HL-60 (cell line): Measurements from ENCODE around the gene OSBPL5.

Experiments used
- DNase-seq, 2 experiments: peaks; one replicate each; pipeline ENCODE4 v3.0.0-alpha.2; 2010 to 2020; ENCODE audit warnings: low read depth in 1 of 2, low spot score in 1 of 2
- H3K27ac ChIP-seq: fragments of 250-450 bp; sonication (Bioruptor Pico); replicated peaks from 2 replicates; pipeline ENCODE4 v1.5.1; 2020; ENCODE audit warnings: mild to moderate bottlenecking, moderate library complexity
- H3K27me3 ChIP-seq: fragments of 250-450 bp; sonication (Bioruptor Pico); 2 replicates; pipeline ENCODE4 v1.5.1; 2021; ENCODE audit warnings: mild to moderate bottlenecking, moderate library complexity; ENCODE audit not compliant: insufficient read depth, poor library complexity, severe bottlenecking
- H3K4me3 ChIP-seq: replicated peaks from 2 replicates; pipeline ENCODE4 v1.5.1; 2011; ENCODE audit warnings: mild to moderate bottlenecking, control low read depth, low read length; ENCODE audit not compliant: insufficient read depth
- GABPA ChIP-seq: IDR thresholded peaks from 2 replicates; pipeline ENCODE4 v1.6.1; 2012; ENCODE audit warnings: low read depth
- POLR2AphosphoS5 ChIP-seq: IDR thresholded peaks from 2 replicates; pipeline ENCODE4 v1.6.1; 2012; ENCODE audit warnings: low read depth
- SPI1 ChIP-seq: IDR thresholded peaks from 2 replicates; pipeline ENCODE4 v1.6.1; 2012; ENCODE audit warnings: low read depth, mild to moderate bottlenecking, borderline replicate concordance
- TF ChIP-seq, protein P1 (sequence below): IDR thresholded peaks from one replicate; pipeline ENCODE4 v1.5.1; 2011; ENCODE audit warnings: low read length, control low read depth, inconsistent platforms; ENCODE audit not compliant: insufficient read depth
- TF ChIP-seq, protein P2 (sequence below): IDR thresholded peaks from 2 replicates; pipeline ENCODE4 v1.6.1; 2012; ENCODE audit warnings: low read depth; ENCODE audit not compliant: insufficient replicate concordance

OSBPL5 gene

DNA sequence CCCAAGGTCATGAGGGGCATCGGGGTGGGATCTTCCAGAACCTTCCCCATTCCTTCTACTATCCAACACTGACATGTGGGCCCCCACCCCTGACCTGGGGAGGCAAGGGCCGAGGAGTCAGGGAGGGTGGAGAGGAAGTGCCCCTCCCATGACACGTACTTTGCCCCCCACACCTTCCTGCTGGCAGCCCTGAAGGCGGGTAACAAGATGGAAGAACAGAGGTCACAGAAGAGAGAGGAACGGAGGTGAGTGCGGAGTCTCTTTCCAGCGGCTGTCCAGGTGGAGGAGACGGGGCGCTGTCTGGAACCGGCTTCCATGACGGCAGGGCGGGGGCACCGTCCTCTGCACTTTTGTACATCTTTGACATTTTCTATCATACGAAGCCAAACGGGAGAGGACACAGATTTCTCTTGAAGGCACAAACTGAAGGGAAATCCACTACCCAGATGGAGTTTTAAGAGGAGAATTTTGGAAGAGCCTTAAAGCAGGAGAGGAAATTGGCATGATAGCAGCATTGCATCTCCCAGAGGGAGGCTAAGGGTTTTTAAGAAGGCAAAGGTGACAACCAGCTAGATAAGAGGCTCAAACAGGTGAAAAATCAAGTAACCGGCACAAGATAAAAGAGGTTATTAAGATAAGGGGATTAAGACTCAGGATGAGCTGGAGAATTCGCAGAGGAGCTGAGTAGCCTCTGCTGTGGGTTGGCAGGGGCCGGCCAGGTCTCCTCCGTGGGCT, 16.7 kb downstream of the OSBPL5 start:
- Histone ChIP-seq H3K4me3 (no peak overlapping the region), H3K27me3 (no peaks in the 10 kb centered on the region), H3K27ac (no peak overlapping the region)
- no peak for TF ChIP-seq POLR2AphosphoS5
- TF ChIP-seq, protein P1, sequence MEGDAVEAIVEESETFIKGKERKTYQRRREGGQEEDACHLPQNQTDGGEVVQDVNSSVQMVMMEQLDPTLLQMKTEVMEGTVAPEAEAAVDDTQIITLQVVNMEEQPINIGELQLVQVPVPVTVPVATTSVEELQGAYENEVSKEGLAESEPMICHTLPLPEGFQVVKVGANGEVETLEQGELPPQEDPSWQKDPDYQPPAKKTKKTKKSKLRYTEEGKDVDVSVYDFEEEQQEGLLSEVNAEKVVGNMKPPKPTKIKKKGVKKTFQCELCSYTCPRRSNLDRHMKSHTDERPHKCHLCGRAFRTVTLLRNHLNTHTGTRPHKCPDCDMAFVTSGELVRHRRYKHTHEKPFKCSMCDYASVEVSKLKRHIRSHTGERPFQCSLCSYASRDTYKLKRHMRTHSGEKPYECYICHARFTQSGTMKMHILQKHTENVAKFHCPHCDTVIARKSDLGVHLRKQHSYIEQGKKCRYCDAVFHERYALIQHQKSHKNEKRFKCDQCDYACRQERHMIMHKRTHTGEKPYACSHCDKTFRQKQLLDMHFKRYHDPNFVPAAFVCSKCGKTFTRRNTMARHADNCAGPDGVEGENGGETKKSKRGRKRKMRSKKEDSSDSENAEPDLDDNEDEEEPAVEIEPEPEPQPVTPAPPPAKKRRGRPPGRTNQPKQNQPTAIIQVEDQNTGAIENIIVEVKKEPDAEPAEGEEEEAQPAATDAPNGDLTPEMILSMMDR, result no peak
- TF ChIP-seq, protein P2, sequence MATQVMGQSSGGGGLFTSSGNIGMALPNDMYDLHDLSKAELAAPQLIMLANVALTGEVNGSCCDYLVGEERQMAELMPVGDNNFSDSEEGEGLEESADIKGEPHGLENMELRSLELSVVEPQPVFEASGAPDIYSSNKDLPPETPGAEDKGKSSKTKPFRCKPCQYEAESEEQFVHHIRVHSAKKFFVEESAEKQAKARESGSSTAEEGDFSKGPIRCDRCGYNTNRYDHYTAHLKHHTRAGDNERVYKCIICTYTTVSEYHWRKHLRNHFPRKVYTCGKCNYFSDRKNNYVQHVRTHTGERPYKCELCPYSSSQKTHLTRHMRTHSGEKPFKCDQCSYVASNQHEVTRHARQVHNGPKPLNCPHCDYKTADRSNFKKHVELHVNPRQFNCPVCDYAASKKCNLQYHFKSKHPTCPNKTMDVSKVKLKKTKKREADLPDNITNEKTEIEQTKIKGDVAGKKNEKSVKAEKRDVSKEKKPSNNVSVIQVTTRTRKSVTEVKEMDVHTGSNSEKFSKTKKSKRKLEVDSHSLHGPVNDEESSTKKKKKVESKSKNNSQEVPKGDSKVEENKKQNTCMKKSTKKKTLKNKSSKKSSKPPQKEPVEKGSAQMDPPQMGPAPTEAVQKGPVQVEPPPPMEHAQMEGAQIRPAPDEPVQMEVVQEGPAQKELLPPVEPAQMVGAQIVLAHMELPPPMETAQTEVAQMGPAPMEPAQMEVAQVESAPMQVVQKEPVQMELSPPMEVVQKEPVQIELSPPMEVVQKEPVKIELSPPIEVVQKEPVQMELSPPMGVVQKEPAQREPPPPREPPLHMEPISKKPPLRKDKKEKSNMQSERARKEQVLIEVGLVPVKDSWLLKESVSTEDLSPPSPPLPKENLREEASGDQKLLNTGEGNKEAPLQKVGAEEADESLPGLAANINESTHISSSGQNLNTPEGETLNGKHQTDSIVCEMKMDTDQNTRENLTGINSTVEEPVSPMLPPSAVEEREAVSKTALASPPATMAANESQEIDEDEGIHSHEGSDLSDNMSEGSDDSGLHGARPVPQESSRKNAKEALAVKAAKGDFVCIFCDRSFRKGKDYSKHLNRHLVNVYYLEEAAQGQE, result no peak
- TF ChIP-seq GABPA, result no peak
- no peak; the same call in 1 of the 2 replicates for TF ChIP-seq SPI1
- DNase-seq, result no peak

DNA sequence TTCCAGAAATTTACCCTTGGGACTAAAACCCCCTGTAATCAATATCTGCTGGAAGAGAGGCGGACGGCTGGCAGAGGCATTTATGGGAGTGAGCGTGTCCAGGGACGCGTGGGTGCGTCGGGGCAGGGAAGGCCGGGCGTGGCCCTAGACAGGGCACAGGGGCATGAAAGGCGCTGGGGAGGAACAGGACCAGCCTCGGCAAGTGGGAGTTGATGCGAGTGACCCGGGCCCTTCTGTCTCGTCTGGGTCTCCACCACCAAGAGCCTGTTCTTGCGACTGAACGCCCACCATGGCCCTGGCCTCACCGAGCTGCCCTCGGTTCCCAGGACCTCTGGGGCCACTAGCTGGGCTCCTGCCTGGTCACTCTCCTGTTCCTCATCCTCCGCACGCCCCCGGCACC, 17.5 kb downstream of the OSBPL5 start:
- no peak overlapping the region for H3K4me3 ChIP-seq
- no peak for TF ChIP-seq GABPA
- TF ChIP-seq, protein P2, result no peak
- TF ChIP-seq, protein P1, result no peak
- no peak for TF ChIP-seq SPI1
- TF ChIP-seq POLR2AphosphoS5, result no peak
- DNase-seq, result no peak
- H3K27me3 ChIP-seq, result no peaks in the 10 kb centered on the region
- no peak overlapping the region for H3K27ac ChIP-seq

DNA sequence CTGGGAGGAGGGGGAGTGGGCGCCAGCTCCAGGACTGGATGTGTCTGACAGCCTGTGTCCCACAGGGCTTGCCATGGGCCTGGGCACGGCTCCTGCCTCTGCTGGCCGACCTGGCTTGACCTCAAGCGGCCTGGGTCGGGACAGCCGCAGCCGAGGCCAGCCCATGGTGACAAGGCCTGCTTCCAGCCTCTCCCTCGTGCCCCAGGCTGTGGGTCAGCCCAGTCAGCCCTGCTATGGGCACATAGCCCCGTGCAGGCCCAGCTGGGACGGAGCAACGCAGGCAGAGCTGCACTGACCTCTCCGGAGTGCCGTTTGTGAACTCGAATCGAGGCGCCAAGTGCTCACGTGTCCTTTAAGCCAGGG, 17.9 kb downstream of the OSBPL5 start:
- no peak for DNase-seq
- Histone ChIP-seq H3K4me3 (no peak overlapping the region), H3K27ac (no peak overlapping the region), H3K27me3 (no peaks in the 10 kb centered on the region)
- no peak for TF ChIP-seq SPI1

DNA sequence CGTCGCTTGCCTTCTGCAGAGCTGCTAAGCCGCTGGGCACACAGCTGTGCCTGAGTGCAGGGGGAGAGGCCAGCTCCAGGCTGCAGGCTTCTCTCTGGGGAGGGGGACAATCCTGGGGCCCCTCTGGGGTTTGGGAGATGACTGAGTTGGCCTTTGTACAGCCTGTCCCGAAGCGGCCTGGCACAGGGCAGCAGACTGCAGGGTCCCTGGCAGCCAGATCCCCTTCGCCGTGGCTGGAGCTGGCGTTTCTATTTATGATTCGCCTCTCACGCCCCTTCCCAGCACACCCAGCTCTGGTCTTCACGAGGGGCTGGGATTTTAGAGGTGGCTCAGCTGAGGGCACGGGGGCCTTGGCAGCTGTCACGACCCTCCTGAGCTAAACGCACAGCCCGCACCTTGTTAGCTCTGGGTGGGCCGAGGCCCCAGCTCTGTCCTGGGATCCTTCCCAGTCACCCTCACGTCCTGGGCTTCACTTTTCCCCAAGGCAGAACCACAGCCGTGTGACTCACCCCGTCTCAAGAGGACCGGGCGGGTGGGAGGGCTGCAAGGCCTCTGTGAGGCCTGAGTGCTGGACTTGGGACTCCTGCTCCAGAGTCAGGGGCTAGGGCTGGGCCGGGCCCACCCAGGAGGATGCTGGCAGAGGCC, 18.4 kb downstream of the OSBPL5 start:
- Histone ChIP-seq H3K4me3 (no peak overlapping the region), H3K27me3 (no peaks in the 10 kb centered on the region), H3K27ac (no peak overlapping the region)
- no peak for TF ChIP-seq GABPA
- TF ChIP-seq, protein P1, result no peak
- no peak for TF ChIP-seq SPI1
- TF ChIP-seq POLR2AphosphoS5, result no peak
- TF ChIP-seq, protein P2, result no peak
- no peak for DNase-seq
